ENCODE results near the gene PAX8.

The PAX8 gene

GRCh38 chr2:113211226-113212105 is 67.3 kb downstream of the PAX8 start:
- H3K4me3 ChIP-seq (ENCODE audit: low read length) = no peak overlapping the region
- no peak for TF ChIP-seq CTCF (IDR thresholded peaks at IDR 0.05; ENCODE audit: insufficient read depth, low read depth, low read length, missing control alignments)
- peak; percentile 72 for DNase-seq (ENCODE audit: low read depth)

GRCh38 chr2:113209646-113210171 is 69.0 kb downstream of the PAX8 start:
- H3K4me3 ChIP-seq (ENCODE audit: low read length) = no peak overlapping the region
- no peak for DNase-seq (ENCODE audit: low read depth)
- TF ChIP-seq CTCF (IDR thresholded peaks at IDR 0.05; ENCODE audit: insufficient read depth, low read depth, low read length, missing control alignments) = no peak

- no peak overlapping the region for H3K4me3 ChIP-seq (ENCODE audit: low read length)
- TF ChIP-seq CTCF (IDR thresholded peaks at IDR 0.05; ENCODE audit: insufficient read depth, low read depth, low read length, missing control alignments) = no peak
- DNase-seq (ENCODE audit: low read depth) = no peak
Measured at GRCh38 chr2:113209011-113209645, 69.6 kb downstream of the PAX8 start.

DNA sequence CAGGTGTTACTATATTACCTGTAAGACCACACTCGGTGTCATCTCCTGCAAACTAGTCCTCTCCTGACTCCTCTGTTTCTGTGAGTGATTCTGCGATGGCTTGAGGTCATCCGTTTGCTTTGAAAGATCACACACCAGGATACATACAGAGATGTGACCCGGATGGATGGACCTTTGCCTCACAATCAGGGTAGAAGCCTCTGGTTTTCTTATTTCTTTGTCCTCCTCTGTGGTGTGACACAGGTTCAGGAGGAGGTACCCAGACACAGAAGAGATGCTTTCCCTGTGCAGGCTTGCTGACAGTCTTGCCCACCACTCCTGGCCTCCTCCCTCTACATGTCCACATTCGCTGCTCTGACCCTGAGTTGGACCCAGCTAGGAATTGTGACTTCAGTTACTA is 70.3 kb downstream of the PAX8 start:
- TF ChIP-seq CTCF (IDR thresholded peaks at IDR 0.05; ENCODE audit: insufficient read depth, low read depth, low read length, missing control alignments) = no peak
- DNase-seq (ENCODE audit: low read depth) = no peak
- no peak overlapping the region for H3K4me3 ChIP-seq (ENCODE audit: low read length)

DNA sequence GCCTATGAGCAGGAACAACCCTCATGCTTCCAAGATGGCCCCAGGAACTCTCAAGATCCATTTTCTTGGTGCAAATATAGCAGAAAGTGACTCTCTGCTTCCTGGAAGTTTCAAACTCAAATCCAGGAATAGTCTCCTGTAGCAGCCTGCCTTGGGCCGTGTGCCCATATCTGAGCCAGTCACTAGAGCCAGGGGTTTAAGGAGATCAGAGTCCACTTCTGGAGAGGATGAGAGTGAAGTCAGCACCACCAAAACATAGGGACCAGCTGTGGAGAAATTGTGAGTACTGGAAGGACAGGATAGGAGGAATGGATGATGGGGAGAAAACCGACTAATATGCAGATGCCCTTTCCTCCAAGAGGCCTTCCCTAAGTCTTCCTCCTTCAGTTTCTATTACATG is 71.7 kb downstream of the PAX8 start:
- DNase-seq (ENCODE audit: low read depth) = no peak
- TF ChIP-seq CTCF (IDR thresholded peaks at IDR 0.05; ENCODE audit: insufficient read depth, low read depth, low read length, missing control alignments) = no peak
- no peak overlapping the region for H3K4me3 ChIP-seq (ENCODE audit: low read length)

- H3K4me3 ChIP-seq (ENCODE audit: low read length) = no peak overlapping the region
- DNase-seq (ENCODE audit: low read depth) = no peak
- no peak for TF ChIP-seq CTCF (IDR thresholded peaks at IDR 0.05; ENCODE audit: insufficient read depth, low read depth, low read length, missing control alignments)
Measured at GRCh38 chr2:113206251-113206650, 72.5 kb downstream of the PAX8 start.
